Dedifferentiated amniotic fluid mesenchymal stem cell (primary cell): ENCODE measurements around the gene ISX.

Experiments used
- DNase-seq: peaks from one replicate; pipeline ENCODE4 v3.0.0-alpha.2; 2016; ENCODE audit errors: extremely low spot score

Gene ISX

GRCh38 chr22:35113341-35113740, 47.4 kb downstream of the ISX start:
- DNase-seq: no peak

- DNase-seq: no peak
These were observed 48.4 kb downstream of the ISX start for GRCh38 chr22:35114131-35114980.

- no peak for DNase-seq
These were observed 49.6 kb downstream of the ISX start for GRCh38 chr22:35115515-35115914.

- DNase-seq: no peak
These were observed 50.3 kb downstream of the ISX start for GRCh38 chr22:35116269-35116668.

GRCh38 chr22:35116817-35117216, 50.9 kb downstream of the ISX start:
- no peak for DNase-seq

GRCh38 chr22:35119494-35119893, 53.5 kb downstream of the ISX start:
- no peak for DNase-seq

GRCh38 chr22:35124691-35125219, 58.8 kb downstream of the ISX start:
- no peak for DNase-seq

- DNase-seq: no peak
These were observed 61.0 kb downstream of the ISX start for GRCh38 chr22:35126993-35127392.

- DNase-seq: no peak
These were observed 62.7 kb downstream of the ISX start for GRCh38 chr22:35128637-35129036.

- DNase-seq: no peak
These were observed 65.6 kb downstream of the ISX start for GRCh38 chr22:35131525-35132000.

- DNase-seq: no peak
These were observed 66.6 kb downstream of the ISX start for GRCh38 chr22:35132568-35132967.

GRCh38 chr22:35133702-35134380, 67.9 kb downstream of the ISX start:
- DNase-seq: no peak

GRCh38 chr22:35134637-35135036, 68.7 kb downstream of the ISX start:
- no peak for DNase-seq

GRCh38 chr22:35135165-35135564, 69.2 kb downstream of the ISX start:
- DNase-seq: no peak
